M059J (cell line): ENCODE results near the gene GOLPH3. TPM values are rescaled to one million over a fixed set of nuclear protein-coding genes. Genes with fewer than 3 reads are reported as not detected.
"Not testable (repeated sequence)": the region's sequence is repeated elsewhere in the genome, so short reads cannot be mapped to it uniquely, and the experiment has no call there.

Experiments
- DNase-seq: peaks from one replicate; pipeline ENCODE4 v3.0.0-alpha.2; 2012; ENCODE audit warnings: low read depth
- total RNA-seq: library from RNA; depleted of rRNA; stranded (reverse); fragments of >200 nt; shearing (Covaris generic); gene quantifications from 2 replicates; pipeline ENCODE4 v1.2.3, GENCODE V29; 2014

The GOLPH3 gene
- total RNA-seq, 1 experiment from 2014 or later: 98.1 TPM

GRCh38 chr5:32099486-32100035 is 74.6 kb downstream of the GOLPH3 start:
- DNase-seq: no peak

GRCh38 chr5:32098890-32099310 is 75.2 kb downstream of the GOLPH3 start:
- DNase-seq: no peak

- DNase-seq: no peak
Observed at GRCh38 chr5:32098291-32098690, 75.8 kb downstream of the GOLPH3 start.

- DNase-seq: no peak
Observed at GRCh38 chr5:32096891-32097595, 77.1 kb downstream of the GOLPH3 start.

GRCh38 chr5:32095261-32095671 is 78.9 kb downstream of the GOLPH3 start:
- no peak for DNase-seq

- DNase-seq: no peak
Observed at GRCh38 chr5:32094691-32095090, 79.4 kb downstream of the GOLPH3 start.

- DNase-seq: peak; percentile 82
Observed at GRCh38 chr5:32092938-32093812, 80.9 kb downstream of the GOLPH3 start.

- no peak for DNase-seq
Observed at GRCh38 chr5:32090755-32091128, 83.4 kb downstream of the GOLPH3 start.

GRCh38 chr5:32090026-32090754 is 83.9 kb downstream of the GOLPH3 start:
- no peak for DNase-seq

GRCh38 chr5:32089146-32090000 is 84.7 kb downstream of the GOLPH3 start:
- DNase-seq: no peak

GRCh38 chr5:32088214-32088613 is 85.9 kb downstream of the GOLPH3 start:
- DNase-seq: no peak

GRCh38 chr5:32087086-32088082 is 86.7 kb downstream of the GOLPH3 start:
- no peak for DNase-seq

GRCh38 chr5:32083981-32084430 is 90.1 kb downstream of the GOLPH3 start:
- DNase-seq: no peak

GRCh38 chr5:32082701-32083100 is 91.4 kb downstream of the GOLPH3 start:
- DNase-seq: no peak

GRCh38 chr5:32080565-32080964 is 93.6 kb downstream of the GOLPH3 start:
- DNase-seq: not testable (repeated sequence)

GRCh38 chr5:32078855-32079254 is 95.3 kb downstream of the GOLPH3 start:
- DNase-seq: not testable (repeated sequence)

- peak; percentile 74 for DNase-seq
Observed at GRCh38 chr5:32076699-32077695, 97.1 kb downstream of the GOLPH3 start.
